GM21390 (cell line): Measurements from ENCODE around the gene RASGRP3.

ENCODE experiments used
- ATAC-seq: cut with Tn5 transposase; IDR thresholded peaks from one replicate; pipeline ENCODE4 v1.9.1; 2021; ENCODE audit not compliant: unreplicated experiment

RASGRP3 gene

DNA sequence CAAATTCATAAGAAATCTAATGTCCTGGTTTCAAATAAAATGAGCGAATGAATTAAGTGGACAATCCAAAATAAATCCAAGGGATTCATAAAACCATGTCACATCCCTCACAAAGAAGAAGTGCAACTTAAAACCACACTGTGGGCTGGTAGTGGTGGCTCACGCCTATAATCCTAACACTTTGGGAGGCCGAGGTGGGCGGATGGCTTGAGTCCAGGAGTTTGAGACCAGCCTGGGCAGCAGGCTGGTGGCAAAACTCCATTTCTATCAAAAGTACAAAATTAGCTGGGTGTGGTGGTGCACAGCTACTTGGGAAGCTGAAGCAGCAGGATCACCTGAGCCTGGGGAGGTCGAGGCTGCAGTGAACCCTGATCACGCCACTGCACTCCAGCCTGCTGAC lies 97.2 kb downstream of the RASGRP3 start:
- ATAC-seq = no peak

DNA sequence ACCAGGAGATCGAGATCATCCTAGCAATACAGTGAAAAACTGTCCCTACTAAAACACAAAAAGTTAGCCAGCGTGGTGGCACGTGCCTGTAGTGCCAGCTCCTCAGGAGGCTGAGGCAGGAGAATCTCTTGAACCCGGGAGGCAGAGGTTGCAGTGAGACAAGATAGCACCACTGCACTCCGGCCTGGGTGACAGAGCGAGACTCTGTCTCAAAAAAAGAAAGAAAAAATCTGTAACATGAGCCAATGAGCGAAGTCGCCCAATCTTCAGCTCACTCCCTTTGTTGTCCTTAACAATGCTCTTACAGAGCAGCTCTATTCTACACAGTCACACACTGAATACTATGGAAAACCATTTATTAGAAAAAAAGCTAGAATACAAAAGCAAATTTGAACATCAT lies 100.6 kb downstream of the RASGRP3 start:
- no peak for ATAC-seq

GRCh38 chr2:33577668-33578067 lies 101.2 kb downstream of the RASGRP3 start:
- ATAC-seq = no peak

DNA sequence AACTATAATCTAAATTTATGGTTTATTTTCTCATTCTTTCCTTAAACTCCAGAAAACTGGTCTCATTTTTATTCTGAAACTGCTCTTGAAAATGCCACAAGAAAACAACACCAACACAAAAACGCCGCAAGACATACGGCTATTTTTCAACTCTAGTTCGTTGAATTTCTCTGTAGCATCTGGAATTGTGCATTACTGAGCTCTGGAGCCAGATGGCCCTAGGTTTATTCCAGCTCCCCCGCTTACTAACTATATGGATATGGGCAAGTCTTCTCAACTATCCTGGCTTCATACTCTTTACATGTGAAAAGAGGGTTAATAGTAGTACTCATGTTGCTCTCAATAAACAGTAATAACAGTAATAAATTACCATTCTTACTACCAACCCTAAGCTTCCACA lies 102.8 kb downstream of the RASGRP3 start:
- no peak for ATAC-seq

GRCh38 chr2:33581872-33582271 lies 105.4 kb downstream of the RASGRP3 start:
- no peak for ATAC-seq

DNA sequence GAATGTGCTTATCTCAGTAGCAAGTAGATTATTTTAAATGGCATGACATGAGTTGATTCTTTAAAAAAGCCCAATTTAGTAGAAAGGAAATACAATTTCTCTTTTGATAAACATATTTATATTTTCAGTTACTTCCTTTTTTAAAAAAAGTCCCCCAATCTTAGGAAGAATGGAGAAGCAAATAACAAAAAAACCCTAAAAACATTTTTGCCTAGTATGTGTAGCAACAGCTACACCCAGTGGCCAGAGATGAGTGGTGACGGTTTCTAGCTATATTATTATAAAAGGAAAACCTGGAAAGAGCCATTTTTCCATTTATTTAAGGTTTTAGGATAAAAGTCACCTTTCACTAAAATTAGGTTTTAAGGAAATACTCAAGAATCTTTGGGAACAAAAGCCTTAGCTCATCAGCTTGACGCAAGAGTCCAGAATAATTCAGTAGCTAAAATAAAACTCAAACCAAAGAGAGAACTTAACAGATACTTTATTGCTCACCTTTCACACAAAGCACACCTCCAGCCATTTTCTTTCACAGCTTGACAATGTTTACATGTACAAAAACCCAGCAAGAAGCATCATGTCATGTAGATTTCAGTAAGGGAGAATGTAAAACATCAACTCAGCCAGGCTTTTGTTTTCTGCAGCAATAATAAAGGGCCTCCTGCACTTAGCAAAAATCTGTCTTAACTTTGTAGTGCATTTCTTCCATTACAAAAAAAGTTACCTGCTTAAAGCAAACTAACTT lies 106.9 kb downstream of the RASGRP3 start:
- no peak for ATAC-seq

- no peak for ATAC-seq
These were observed 110.3 kb downstream of the RASGRP3 start for GRCh38 chr2:33586766-33587165.

- no peak for ATAC-seq
These were observed 111.8 kb downstream of the RASGRP3 start for GRCh38 chr2:33588232-33588631.

DNA sequence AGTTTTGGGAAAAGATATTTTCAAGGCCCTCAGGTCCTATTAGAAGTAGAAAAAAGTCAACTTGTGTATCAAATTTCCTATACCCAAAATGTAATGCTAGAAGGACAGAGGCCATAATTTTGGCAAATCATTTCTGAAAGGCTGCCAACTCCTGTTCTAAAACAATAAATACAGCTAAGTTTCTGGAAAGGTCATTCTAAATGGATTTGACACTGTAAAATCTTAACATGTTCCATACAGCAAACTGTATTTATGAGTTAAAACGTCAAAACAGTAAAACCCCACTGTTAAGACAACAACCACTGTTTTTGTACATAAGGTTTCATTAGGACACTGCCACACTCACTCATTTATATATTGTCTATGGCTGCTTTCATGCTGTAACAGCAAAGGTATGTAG lies 113.0 kb downstream of the RASGRP3 start:
- no peak for ATAC-seq

- ATAC-seq = no peak
These were observed 118.9 kb downstream of the RASGRP3 start for GRCh38 chr2:33595385-33595784.

- ATAC-seq = no peak
These were observed 120.6 kb downstream of the RASGRP3 start for GRCh38 chr2:33597026-33597425.

DNA sequence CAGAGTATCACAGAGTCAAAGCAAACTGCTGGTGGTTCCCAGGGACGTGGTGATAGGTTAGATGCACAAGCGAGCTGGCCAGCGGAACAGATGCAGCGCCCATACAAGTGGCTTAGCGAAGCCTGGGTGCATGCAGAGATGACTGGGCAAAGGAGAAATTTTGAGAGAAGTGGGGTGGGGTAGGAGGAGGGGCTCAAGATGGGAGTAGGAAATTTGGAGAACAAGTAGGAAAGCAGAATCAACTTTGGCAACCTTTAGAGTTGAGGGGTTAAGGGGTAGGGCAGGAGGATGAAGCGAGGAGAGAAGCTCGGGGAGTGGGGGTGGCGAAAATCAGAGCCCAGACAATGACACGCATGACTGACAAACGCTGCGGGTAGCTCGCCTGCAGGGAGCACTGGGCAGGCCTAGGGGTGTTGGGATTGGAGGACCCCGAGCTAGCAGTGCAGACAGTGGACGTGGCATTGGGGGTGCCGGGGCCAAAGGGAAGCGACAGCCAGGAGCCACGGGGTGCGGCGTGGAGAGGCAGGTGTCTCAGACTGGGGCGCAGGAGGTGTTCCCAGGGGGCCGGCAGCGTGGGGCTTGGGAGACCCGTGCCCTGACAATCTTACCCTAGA lies 122.2 kb downstream of the RASGRP3 start:
- peak; percentile 53 for ATAC-seq

DNA sequence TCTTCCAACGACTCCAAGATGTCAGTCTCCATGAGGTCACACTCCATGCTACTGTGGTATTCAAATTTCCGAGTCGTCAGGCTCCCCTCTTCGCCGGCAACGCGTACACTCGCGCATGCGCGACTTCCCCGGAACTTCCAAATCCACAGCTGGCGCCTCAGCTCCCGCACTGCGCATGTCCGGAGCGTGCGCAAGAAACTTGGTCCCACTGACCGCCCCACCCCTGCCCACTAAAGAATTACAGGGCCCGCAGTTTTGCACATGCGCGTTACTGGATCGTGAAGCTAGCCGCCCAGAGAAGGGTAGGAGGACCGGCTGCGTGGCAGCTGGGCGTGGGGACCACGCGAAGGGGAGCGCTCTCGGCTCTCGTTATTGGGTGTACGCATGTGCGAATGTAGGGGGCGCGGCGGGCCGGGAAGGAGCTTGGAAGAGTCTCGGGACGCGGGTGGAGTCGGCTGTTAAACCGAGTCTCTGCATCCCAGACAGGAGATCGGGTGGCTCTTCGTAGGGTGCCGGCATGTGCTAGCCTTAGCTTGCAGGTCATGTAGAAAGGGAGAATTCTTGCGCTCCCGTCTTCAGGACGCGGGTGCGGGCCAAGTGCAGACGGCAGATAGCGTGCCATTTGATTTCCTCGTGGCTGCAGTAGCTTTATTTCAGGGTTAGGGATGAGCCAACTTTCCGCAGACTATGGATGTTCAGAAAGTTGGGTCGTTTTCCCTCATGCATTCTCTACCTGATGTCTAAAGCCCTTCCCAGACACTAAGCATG lies 122.9 kb downstream of the RASGRP3 start, which contains the start of gene FAM98A:
Gene FAM98A (minus strand): TSS at position 125 of the 768 bp plus-strand sequence. CDS start 78 bp downstream, at position 47.
- ATAC-seq = peak; percentile 92

- no peak for ATAC-seq
These were observed 123.4 kb downstream of the RASGRP3 start for GRCh38 chr2:33599943-33600192.

DNA sequence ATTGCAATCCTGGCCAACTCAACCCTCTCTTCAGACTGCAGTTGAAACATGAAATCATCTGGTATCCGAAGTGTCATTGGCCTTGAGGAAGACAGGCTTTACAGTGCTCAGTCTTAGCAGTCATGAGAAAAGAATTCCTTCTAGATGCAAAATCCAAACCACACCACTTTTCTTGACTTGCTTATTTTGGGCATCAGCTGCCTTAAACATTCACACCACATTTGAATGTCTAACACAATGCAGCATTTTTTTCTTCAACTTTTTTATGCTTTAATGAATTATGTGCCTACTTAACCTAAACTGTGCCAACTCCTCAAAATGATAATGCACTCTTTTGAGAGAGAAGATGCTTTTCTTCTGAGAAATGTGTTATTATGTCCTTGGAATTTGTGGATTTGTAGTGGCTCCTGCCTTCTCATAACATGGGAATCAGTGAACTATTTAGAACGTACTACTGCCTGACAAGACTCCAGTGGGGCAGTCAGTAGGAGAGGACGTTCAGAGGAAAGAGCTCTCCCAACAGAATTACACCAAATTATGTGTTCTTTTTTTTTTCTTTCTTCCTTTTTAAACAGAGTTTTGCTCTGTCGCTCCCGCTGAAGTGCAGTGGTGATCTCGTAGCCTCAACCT lies 125.9 kb downstream of the RASGRP3 start:
- ATAC-seq = no peak

DNA sequence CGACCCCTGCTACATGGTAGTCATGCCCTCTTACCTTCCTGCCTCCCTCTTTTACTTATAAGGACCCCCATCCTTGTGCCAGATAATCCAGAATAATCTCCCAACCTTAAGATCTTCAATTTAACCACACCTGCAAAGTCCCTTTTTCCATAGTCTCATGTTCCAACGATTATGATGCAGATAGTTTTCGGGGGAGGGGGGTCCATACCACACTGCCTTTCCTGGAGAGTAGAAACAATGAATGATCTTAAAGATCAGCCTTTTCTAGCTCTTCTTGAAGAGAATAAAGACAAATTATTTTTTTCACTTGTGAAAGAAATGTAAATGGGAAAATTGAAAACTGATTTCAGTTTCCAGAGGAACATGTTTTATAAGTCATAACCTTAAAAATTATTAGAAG lies 127.0 kb downstream of the RASGRP3 start:
- no peak for ATAC-seq

DNA sequence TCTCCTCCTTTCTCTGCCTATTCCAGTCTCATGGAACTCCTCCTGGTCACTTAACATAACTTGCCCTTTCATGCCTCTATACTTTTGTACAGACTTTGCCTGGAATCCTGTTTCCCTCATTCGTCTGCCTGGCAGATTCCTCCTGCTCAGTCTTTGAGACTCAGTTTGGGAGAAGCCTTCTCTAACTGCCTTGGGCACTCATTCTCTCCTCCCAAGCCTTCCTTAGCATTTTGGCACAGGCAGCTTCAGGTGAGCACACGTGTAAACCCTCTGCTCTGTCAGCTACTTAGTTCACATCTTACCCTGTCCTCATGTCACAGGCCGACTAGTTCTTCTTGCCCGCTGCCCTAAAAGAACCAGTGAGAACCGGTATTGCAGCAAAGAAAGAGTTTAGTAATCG lies 128.6 kb downstream of the RASGRP3 start:
- ATAC-seq = no peak

DNA sequence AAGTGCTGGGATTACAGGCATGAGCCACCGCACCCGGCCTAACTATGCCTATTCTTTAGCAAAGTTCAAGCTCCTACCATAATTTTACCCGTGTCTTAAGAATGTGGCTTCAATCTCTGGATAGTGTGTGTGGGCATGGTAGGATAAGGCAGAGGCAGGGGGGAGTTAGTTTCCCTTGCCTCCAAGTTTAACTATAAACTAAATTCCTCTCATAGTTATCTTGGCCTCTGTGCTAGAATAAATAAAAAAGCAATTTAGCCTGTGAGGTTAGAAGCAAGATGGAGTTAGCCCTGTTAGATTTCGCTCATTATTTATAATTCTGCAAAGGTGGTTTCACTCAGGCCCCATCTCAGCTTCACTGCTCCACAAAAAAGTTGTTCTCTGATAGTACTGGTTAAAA lies 129.7 kb downstream of the RASGRP3 start:
- no peak for ATAC-seq

DNA sequence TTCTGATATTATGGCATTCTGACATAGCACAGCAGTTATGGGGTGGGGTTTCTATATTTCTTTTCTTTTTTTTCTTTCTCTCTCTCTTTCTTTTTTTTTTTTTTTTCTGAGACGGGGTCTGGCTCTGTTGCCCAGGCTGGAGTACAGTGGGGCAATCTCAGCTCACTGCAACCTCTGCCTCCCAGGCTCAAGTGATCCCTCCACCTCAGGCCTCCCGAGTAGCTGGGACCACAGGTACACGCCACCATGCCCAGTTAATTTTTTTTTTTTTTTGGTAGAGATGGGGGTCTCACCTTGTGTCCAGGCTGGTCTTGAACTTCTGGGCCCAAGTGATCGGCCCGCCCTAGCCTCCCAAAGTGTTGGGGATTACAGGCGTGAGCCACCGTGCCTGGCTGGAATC lies 130.2 kb downstream of the RASGRP3 start:
- no peak for ATAC-seq

DNA sequence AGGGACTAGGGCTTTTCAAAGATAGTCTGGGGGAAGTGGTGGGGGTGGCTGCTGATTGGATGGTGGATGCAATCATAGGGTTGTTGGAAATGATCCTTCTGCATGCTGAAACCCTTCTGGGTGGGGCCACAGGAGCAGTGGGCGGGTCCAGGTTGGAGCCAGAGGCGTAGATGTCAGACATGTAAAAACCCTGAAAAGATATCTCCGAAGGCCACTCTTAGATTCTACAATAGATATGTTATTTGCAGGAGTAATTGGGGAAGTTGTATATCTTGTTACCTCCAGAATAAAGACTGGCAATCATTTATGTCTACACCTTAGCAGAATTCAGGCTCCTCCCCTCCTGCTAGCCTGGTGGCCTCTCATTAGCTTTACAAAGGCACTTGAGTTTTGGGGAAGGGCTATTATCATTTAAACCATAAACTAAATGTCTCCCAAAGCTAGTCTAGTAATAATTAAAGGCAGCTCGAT lies 130.8 kb downstream of the RASGRP3 start:
- ATAC-seq = no peak

GRCh38 chr2:33607905-33608304 lies 131.5 kb downstream of the RASGRP3 start:
- ATAC-seq = no peak

DNA sequence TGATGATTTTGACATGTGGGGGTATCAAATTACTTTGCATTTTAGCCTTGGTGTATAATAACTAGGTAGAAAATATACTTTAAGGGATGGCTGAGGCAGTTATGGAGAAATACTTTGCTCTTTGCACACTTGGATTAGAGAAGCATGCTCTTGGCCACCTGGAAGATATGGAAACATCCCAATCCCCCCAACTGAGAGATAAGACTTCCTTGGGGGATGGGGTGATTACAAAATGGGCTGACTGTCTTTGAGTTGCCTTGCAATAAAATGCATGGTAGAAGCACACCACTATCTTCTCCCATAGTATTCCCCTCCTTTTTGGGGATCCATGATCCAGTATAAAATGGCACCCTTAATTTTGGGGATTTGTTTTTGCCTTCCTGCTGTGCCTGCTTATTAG lies 137.7 kb downstream of the RASGRP3 start:
- no peak for ATAC-seq
